Astrocyte (in vitro differentiated cells and primary cell): ENCODE data around the gene INSRR.

Experiments used
- CTCF ChIP-seq: IDR thresholded peaks from 2 replicates; pipeline ENCODE4 v1.5.1; 2011; ENCODE audit warnings: low read depth, mild to moderate bottlenecking, inconsistent platforms, low read length, moderate library complexity; ENCODE audit not compliant: insufficient read depth
- EZH2 ChIP-seq: IDR thresholded peaks from 2 replicates; pipeline ENCODE4 v1.6.1; 2012; ENCODE audit warnings: mild to moderate bottlenecking, low read length, inconsistent platforms; ENCODE audit not compliant: insufficient read depth

GRCh38 chr1:156846643-156847042 lies 12.3 kb downstream of the INSRR start:
- TF ChIP-seq CTCF (no peak), EZH2 (no peak)
